Testis (tissue), 3 donors: ENCODE data around the gene CYP1A1. TPM values are rescaled to one million over a fixed set of nuclear protein-coding genes. Genes with fewer than 3 reads are reported as not detected.

Experiments
- DNase-seq: peaks from one replicate; pipeline ENCODE4 v3.0.0-alpha.2; 2019
- H3K27ac ChIP-seq, 2 donors: fragments of 200-600 bp; sonication (generic); one replicate each; pipeline ENCODE4 v1.5.1; 2019
- H3K27me3 ChIP-seq: fragments of 200-600 bp; sonication (generic); one replicate; pipeline ENCODE4 v1.5.1; 2019
- H3K36me3 ChIP-seq: fragments of 200-600 bp; sonication (generic); one replicate; pipeline ENCODE4 v1.5.1; 2017; ENCODE audit warnings: low read depth; ENCODE audit errors: missing control alignments
- H3K4me1 ChIP-seq: fragments of 200-600 bp; sonication (generic); one replicate; pipeline ENCODE4 v1.5.1; 2019
- H3K4me3 ChIP-seq, 2 donors: fragments of 200-600 bp; sonication (generic); one replicate each; pipeline ENCODE4 v1.5.1; 2017 to 2019
- H3K9me3 ChIP-seq: fragments of 200-600 bp; sonication (generic); one replicate; pipeline ENCODE4 v1.5.1; 2017
- POLR2A ChIP-seq: fragments of 450-650 bp; IDR thresholded peaks from one replicate; pipeline ENCODE4 v1.6.1; 2017; ENCODE audit warnings: antibody characterized with exemption, mild to moderate bottlenecking, moderate library complexity
- WGBS, 2 donors: methylation state at CpG; one replicate each; pipeline ENCODE4 v1.1.5; 2018; 5-methylcytosine and 5-hydroxymethylcytosine counted together
- intact Hi-C: fragments of 100-400 bp; cut with DNase I; formaldehyde crosslinking; loops from one replicate; pipeline ENCODE4 v1.15.1; 2023; ENCODE audit warnings: low total_unique reads
- polyA plus RNA-seq: library from polyadenylated mRNA; stranded (reverse); fragments of 350-450 nt; fragmentation: Illumina TruSeq; extraction: RNeasy Lipid Tissue Mini Kit (QIAGEN cat#74804); gene quantifications from one replicate; pipeline ENCODE4 v1.2.3, GENCODE V29; 2014; ENCODE audit warnings: low read depth, low replicate concordance; ENCODE audit not compliant: insufficient read depth
- total RNA-seq, 2 donors: library from RNA; depleted of rRNA; stranded (reverse); fragments of >200 nt; gene quantifications; one replicate each; pipeline ENCODE4 v1.2.3, GENCODE V29; 2016
- TF ChIP-seq, protein P1 (sequence below), 3 experiments: fragments of 450-650 bp in 2 of 3; fragments of 200-600 bp in 1 of 3; sonication (generic) in 1 of 3; IDR thresholded peaks; one replicate each; pipeline ENCODE4 v1.5.1; 2016 to 2019; ENCODE audit warnings: antibody characterized with exemption in 3 of 3, mild to moderate bottlenecking in 2 of 3, moderate library complexity in 1 of 3

CYP1A1 gene
- total and polyA plus RNA-seq, 3 donors from 2014 or later, result 0.19 to 5.6 (median 0.31) TPM

DNA sequence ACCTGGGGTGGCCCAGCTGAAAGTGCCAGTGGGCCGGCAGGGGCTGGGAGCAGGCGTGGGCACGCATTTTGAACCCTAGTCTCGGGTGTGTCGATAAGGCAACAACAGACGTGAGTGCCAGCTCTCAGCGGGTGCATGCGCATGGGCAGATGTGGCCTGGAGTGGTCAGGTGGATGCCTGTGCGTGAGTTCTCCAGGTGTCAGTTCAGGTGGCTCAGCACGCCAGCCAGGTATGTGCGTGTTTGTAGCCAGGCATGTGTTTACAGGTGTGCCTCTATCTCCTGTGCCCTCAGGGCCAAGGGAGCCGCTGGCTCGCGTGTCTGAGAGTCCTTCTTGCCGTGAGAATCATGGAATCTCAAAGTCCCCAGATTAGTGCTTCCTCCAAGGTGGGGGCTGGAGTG is 38.1 kb upstream of the CYP1A1 start:
- TF ChIP-seq, protein P1, sequence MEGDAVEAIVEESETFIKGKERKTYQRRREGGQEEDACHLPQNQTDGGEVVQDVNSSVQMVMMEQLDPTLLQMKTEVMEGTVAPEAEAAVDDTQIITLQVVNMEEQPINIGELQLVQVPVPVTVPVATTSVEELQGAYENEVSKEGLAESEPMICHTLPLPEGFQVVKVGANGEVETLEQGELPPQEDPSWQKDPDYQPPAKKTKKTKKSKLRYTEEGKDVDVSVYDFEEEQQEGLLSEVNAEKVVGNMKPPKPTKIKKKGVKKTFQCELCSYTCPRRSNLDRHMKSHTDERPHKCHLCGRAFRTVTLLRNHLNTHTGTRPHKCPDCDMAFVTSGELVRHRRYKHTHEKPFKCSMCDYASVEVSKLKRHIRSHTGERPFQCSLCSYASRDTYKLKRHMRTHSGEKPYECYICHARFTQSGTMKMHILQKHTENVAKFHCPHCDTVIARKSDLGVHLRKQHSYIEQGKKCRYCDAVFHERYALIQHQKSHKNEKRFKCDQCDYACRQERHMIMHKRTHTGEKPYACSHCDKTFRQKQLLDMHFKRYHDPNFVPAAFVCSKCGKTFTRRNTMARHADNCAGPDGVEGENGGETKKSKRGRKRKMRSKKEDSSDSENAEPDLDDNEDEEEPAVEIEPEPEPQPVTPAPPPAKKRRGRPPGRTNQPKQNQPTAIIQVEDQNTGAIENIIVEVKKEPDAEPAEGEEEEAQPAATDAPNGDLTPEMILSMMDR (IDR thresholded peaks at IDR 0.05), result no peak
- TF ChIP-seq POLR2A, result no peak
- intact Hi-C loops, result no loop called here
- Histone ChIP-seq H3K9me3 (no peaks in the 10 kb centered on the region), H3K36me3 (no peaks in the 10 kb centered on the region), H3K27me3 (no peaks in the 10 kb centered on the region), H3K4me3 (no peak overlapping the region), H3K27ac (no peak overlapping the region), H3K4me1 (no peaks in the 10 kb centered on the region)
- no peak for DNase-seq
- 87 to 91% methylated on average over 3 to 15 of the region's 15 CpGs for WGBS, 2 donors

DNA sequence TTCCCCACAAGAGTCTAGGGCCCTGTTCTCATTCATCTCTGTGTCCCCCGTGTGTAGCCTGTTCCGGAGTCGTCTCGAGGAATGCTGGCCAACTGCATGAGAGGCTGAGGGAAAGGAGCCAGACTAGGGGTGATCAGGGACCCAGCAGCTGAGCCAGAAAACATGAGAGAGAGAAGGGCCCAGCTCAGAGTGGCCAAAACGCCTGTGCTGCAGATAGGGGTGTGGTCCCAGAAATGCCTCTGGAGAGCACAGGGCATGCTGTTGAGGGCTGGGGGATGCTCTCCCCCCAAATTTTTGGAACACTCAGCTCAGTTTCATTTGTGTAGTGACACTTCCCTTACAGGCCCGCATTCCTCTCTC is 37.4 kb upstream of the CYP1A1 start:
- intact Hi-C loops, result no loop called here
- no peak overlapping the region for H3K27ac ChIP-seq
- 46 to 78% methylated on average over 6 of the region's 6 CpGs for WGBS, 2 donors

DNA sequence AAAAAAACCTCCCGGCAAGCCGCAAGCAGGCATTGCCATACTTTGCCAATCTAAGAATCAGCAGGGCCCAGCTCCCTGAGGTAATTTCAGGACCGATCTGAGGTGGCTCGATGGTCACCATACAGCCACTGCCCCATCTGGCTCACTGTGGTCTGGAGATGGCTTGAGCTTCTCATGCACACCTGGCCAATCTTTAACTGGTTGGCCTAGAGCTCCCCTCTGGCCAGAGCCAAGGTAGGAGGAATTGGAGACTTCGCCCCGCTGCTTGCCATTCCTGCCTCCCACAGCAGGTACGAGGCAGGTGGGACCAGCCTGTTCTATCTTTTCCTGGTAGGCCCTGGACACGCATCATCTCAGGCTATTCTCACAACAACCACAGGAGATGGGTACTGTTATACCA is 33.4 kb upstream of the CYP1A1 start:
- intact Hi-C loops, result no loop called here
- TF ChIP-seq, protein P1 (IDR thresholded peaks at IDR 0.05), result no peak
- TF ChIP-seq POLR2A, result no peak
- Histone ChIP-seq H3K27me3 (no peaks in the 10 kb centered on the region), H3K36me3 (no peaks in the 10 kb centered on the region), H3K4me1 (no peaks in the 10 kb centered on the region), H3K27ac (no peak overlapping the region), H3K9me3 (no peaks in the 10 kb centered on the region), H3K4me3 (no peak overlapping the region)
- 89 to 92% methylated on average over 8 of the region's 8 CpGs for WGBS, 2 donors
- DNase-seq, result no peak

More for the DNA sequence above, 37.4 kb upstream of the CYP1A1 start:
- no peak for DNase-seq
- H3K27me3 ChIP-seq, result no peaks in the 10 kb centered on the region
- H3K4me3 ChIP-seq, result no peak overlapping the region
- TF ChIP-seq, protein P1 (IDR thresholded peaks at IDR 0.05), result no peak
- TF ChIP-seq POLR2A, result no peak
- no peaks in the 10 kb centered on the region for H3K9me3 ChIP-seq
- no peaks in the 10 kb centered on the region for H3K4me1 ChIP-seq
- H3K36me3 ChIP-seq, result no peaks in the 10 kb centered on the region

DNA sequence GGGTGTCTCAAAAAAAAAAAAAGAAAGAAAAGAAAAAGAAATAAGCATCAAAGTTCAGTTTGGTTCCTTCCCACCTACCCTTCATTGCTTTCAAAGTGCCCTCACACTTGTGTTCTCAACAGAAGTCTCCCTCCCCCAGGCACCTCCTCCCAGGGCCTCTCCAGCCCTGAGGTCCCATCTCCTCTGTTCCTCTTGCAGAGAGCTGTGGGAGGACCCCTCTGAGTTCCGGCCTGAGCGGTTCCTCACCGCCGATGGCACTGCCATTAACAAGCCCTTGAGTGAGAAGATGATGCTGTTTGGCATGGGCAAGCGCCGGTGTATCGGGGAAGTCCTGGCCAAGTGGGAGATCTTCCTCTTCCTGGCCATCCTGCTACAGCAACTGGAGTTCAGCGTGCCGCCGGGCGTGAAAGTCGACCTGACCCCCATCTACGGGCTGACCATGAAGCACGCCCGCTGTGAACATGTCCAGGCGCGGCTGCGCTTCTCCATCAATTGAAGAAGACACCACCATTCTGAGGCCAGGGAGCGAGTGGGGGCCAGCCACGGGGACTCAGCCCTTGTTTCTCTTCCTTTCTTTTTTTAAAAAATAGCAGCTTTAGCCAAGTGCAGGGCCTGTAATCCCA is 29.4 kb upstream of the CYP1A1 start:
- TF ChIP-seq POLR2A, result no peak
- TF ChIP-seq, protein P1 (IDR thresholded peaks at IDR 0.05), result no peak
- H3K4me1 ChIP-seq, result no peaks in the 10 kb centered on the region
- 80 to 85% methylated on average over 20 of the region's 20 CpGs for WGBS, 2 donors
- H3K9me3 ChIP-seq, result no peaks in the 10 kb centered on the region
- no peak for DNase-seq
- intact Hi-C loops, result no loop called here
- no peak overlapping the region for H3K27ac ChIP-seq
- H3K36me3 ChIP-seq, result no peaks in the 10 kb centered on the region
- no peak overlapping the region for H3K4me3 ChIP-seq
- H3K27me3 ChIP-seq, result no peaks in the 10 kb centered on the region

DNA sequence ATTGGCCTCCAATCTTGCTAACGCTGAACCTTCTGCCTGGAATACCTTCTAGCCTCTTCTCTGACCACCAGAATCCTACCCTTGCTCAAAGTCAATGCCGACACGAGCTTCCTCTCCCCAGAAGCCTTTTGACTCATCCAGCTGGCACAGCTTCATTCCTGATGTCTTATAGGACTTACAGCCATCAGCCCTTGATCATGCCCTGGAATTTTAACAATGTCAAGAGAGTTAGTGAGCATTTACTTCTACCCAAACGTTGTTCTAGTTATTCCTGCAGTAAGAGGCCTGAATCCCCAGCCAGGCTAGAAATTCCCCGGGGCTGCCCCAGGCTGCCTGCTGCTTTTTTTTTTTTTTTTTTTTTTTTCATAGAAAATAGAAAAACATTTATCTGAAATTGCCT is 27.2 kb upstream of the CYP1A1 start:
- DNase-seq, result no peak
- no peaks in the 10 kb centered on the region for H3K27me3 ChIP-seq
- no peaks in the 10 kb centered on the region for H3K4me1 ChIP-seq
- no peaks in the 10 kb centered on the region for H3K9me3 ChIP-seq
- WGBS, 2 donors, result 52 to 70% methylated on average over 5 of the region's 5 CpGs
- intact Hi-C loops, result no loop called here
- TF ChIP-seq POLR2A, result no peak
- TF ChIP-seq, protein P1 (IDR thresholded peaks at IDR 0.05), result no peak
- no peaks in the 10 kb centered on the region for H3K36me3 ChIP-seq
- H3K27ac ChIP-seq, result no peak overlapping the region
- H3K4me3 ChIP-seq, result no peak overlapping the region
